GM18909 (cell line): ENCODE results near the gene TFDP1.
"Not testable (repeated sequence)": the region's sequence is repeated elsewhere in the genome, so short reads cannot be mapped to it uniquely, and the experiment has no call there.

Experiments
- ATAC-seq: cut with Tn5 transposase; IDR thresholded peaks from one replicate; pipeline ENCODE4 v1.9.1; 2021; ENCODE audit warnings: mild to moderate bottlenecking; ENCODE audit not compliant: unreplicated experiment, poor library complexity

The TFDP1 gene

DNA sequence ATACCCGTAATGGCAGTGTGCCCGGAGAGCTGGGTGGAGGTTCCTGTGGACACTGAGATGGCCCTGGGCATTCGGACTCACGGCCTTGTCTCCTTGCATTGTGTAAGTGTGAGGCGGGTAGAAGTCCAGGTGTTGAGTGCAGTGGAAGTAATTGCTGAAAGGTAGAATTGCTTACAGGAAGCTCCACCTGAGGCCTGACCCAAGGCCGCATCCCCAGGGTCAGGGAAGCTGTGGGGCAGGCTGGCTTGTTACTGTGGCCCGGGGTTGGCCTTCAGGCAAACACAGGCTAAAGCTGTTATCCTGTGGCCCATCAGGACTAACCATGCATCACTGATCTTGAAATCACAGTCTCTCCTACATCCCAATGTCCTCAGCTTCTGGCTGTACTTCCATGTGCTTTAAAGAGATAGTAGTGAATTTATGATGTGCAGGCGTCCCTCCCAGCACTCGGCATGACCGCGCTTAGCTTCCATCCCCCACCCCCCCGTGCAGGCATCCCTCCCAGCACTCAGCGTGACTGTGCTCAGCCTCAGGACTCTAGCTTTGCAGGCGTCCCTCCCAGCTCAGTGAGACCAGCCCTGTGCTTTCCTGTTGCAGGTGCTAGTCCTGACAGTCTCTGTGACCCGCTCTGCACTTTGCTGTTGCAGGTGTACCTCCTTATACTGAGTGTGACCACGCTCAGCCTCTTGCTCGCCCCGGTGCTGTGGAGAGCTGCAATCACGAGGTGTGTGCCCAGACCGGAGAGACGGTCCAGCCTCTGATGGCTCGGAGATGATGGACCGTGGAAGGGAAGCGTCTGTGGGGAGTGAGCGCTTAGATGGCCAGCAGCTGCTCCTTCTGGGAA lies 35.6 kb upstream of the TFDP1 start:
- no peak for ATAC-seq

DNA sequence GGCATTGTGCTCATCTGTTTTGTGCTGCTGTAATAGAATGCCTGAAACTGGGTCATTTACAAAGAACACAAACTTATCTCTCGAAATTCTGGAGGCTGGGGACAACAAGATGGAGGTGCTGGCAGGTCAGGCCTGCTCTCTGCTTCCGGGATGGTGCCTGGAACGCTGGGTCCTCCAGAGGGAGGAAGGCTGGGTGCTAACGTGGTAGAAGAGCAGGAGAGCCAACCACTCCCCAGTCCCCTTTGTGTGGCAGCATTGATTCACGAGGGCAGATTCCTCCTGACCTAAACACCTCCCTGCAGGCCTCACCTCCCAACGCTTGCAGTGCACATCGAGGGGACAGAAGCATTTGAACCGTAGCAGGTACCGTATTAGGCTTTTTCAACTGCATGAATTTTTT lies 34.1 kb upstream of the TFDP1 start:
- no peak for ATAC-seq

DNA sequence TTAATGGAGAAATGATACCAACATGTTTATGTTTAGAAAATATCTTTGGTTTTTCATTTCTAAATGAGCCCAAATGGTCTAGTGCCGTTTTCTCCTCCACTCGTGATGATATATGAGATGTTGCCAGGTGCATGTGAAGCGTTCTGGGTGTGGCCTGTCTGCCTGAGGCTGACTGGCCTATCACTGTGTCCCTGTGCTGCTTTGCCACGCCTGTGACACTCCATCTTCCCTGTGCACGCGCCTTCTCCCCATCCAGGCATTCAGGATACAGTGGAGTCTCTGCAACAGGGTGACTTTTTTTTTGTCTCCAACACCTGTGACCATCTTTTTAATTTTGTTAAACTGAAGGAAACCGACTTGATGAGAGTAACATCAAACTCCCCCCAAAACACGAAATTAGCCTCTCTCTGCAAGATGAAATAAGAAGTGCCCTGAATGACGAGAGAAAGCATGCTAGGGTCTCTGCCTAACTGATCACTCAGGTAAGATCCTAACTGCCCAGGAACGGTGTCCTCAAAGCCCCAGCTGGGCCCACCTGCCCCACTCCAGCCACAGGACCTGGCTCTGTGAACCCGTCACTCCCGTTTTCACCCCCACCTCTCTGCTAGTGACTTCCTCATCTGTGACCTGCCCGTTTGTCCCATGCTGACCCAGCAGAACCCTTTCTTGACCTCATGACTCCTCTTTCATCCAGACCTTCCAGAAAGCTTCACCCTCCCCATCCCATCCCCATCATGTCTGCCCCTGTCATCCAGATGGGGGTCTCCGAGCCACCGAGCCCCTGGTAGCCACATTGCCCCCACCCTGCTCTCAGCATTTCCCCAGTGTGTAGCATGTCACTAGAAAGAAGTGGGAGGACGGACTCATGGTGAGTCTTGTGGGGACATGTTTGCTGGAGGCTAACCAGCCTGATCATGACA lies 33.2 kb upstream of the TFDP1 start:
- no peak for ATAC-seq

DNA sequence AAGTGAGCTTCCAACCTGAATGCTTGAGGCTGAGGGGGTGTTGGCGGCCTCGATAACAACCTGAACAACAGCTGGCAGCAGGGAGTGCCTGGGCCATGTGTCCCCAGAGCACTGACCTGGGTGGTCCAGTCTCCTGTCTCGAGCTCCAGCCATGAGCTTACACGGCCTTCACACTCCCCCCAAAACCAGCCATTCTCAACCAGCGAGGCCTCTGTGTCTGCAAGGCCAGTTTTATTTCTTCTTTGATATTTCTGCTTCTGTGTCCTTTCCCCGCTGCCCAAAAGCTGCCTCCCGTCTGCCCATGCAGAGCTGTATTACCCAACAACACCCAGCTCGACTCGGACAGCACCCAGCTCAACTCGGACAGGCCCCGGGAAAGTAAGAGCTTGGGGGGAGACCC lies 32.5 kb upstream of the TFDP1 start:
- no peak for ATAC-seq

DNA sequence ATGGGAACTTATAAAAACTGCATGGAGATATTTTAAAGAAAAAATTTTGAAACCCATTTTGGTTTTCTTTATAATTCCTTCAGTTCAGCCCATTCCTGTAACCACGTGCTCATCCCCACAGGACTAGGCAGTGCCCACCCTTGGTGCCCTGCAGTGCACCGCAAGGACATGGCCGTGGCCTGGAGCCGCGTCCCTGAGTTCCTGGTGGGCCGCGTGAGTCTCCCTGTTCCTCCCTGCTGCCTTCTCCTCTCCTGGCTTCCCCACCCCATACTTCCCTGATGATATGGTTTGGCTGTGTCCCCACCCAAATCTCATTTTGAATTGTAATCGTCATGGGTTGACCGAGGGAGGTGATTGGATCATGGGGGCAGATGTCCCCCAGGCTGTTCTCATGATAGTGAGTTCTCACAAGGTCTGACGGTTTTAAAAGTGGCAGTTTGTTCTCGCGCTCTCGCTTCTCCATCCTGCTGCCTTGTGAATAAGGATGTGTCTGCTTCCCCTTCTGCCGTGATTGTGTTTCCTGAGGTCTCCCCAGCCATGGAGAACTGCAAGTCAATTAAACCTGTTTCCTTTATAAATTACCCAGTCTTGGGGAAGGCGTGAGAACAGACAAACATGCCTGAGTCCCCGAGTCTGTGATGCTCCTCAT lies 31.6 kb upstream of the TFDP1 start:
- no peak for ATAC-seq

DNA sequence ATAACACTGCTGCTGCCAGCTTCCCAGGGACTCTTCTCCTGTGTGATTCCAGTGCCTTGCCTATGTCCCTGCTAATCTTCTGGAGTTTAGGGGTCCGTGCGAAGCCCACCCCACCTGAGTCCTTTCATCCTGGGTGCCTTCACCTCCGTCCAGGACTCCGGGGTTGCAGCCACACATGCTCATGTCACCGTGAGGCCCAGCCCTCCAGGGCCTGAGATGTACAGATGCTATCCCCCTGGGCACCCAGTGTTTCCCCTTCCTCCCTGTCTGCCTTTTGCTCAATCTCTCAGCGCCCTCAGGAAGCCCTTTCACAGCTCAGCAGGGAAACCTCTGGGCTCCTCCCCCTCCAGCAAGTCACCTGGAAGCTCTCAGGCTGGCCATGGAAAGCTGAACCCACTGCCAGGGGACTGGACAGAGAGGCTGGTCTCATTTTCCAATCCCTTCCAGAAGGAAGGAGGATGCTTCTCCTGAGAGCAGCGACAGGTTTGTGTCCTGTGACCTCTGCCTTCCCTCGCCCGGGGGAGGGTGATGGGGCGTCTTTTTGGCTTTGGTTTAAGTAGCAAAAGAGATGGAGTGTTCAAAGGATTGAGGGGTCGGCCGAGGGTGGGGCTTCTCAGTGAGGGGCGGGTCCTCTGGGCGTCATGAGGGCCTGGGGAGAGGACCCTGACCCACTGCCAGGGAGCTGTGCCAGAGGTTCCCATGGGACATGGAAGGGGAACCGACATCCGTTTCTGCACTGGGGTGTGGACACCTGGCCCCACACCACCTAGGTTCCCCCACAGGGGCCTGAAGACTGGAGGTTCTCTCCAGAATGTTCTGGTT lies 30.8 kb upstream of the TFDP1 start:
- ATAC-seq: no peak

DNA sequence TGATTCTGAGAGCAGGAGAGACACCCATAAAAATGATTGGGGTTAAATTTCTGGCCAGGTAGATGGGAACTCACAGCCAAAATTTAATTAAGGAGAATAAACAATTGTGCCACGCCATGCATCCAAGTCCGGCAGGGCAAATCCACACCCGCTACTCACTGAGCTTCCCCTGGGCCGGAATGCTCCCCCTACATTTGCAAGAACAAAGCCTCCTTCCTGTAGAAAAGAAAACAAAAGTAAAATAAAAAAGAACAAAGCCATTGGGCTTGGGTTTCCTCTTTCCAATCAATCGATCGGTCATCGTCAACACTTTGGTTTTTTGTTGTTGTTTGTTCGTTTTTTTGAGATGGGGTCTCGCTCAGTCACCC lies 30.2 kb upstream of the TFDP1 start:
- ATAC-seq: no peak

DNA sequence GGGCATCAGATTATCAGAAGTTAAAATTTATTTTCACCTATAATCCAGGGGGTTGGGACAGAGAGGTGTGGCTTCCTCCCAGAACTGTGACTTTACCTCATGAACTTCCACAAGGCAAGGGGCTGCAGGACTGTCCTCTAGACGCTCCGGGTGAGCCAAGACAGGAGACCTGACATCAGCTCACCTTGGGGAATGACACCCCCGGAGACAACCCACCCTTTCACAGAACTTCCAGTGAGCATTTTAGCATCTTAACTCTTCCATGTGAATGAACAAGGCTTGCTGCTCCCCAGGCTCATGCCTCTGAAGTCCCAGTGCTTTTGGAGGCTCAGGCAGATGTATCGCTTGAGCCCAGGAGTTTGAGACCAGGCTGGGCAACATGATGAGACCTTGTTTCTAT lies 29.4 kb upstream of the TFDP1 start:
- no peak for ATAC-seq

DNA sequence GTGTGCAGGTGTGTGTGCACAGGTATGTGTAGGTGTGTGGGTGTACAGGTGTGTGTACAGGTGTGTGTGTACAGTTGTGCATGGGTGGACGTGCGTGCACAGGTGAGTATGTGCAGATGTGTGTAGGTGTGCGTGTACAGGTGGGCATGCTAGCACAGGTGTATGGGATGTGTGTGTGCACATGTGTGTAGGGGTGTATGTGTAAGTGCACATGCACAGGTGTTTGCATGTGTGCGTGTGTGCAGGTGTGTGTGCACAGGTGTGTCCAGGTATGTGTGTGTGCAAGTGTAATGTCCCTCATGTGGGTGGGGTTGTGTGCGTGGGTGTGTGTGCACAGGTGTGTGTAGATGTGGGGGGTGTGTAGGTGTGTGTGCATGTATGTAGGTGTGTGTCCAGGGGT lies 27.5 kb upstream of the TFDP1 start:
- ATAC-seq: no peak

DNA sequence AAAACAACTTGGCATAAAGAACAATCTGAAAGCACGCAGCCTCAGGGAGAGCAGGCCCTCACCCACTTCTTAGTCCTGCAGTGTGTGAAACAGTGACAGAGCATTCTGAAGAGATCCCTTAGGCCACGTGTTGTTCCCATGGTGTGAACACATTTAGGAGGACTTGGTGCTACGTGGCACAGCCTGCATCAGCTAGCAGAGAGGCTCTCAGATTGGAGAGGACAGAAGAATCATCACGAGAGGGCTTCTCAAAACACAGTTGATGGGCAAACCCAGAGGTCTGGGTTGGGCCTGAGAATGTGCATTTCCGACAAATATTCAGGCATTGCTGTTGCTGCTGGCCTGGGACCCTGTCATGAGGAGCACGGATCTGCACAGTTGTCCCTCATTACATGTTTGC lies 26.1 kb upstream of the TFDP1 start:
- ATAC-seq: no peak

DNA sequence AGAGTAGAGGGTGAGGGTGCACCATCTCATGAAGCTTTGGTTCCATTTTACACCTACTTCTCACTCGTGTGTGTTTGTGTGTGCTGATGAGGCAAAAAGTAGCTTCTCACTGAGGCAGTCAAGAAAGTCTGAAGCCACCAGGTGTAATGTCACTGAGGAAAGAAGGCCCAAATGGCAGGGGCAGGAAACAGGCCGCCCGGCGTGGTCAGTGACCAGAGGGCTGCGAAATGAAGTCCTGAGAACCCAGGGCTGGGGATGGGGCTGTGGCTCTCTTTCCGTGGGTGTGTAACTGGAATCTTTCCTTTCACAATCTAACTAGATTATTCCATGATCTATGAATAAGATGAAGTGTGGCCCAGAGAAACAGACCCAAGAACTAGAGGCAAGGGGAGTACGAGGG lies 25.5 kb upstream of the TFDP1 start:
- no peak for ATAC-seq

DNA sequence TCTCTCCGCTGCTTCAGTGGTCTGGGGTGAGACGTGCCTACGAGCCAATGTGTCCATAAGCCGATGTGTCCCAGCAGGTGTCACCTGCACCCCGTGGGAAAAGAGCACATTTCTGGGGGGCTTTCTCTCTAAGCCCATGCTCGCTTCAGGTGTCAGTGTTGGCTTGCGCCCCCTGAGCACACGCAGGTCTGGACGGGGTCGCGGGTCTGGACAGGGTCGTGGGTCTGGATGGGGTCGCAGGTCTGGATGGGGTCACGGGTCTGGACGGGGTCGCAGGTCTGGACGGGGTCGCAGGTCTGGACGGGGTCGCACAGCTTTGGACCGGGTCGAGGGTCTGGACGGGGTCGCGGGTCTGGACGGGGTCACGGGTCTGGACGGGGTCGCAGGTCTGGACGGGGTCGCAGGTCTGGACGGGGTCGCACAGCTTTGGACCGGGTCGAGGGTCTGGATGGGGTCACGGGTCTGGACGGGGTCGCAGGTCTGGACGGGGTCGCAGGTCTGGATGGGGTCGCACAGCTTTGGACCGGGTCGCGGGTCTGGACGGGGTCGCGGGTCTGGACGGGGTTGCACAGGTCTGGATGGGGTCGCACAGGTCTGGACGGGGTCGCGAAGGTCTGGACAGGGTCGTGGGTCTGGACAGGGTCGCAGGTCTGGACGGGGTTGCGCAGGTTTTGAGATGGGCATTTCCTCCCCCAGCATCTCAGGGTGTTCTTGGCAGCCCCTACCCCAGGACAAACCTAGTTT lies 24.5 kb upstream of the TFDP1 start:
- no peak for ATAC-seq

DNA sequence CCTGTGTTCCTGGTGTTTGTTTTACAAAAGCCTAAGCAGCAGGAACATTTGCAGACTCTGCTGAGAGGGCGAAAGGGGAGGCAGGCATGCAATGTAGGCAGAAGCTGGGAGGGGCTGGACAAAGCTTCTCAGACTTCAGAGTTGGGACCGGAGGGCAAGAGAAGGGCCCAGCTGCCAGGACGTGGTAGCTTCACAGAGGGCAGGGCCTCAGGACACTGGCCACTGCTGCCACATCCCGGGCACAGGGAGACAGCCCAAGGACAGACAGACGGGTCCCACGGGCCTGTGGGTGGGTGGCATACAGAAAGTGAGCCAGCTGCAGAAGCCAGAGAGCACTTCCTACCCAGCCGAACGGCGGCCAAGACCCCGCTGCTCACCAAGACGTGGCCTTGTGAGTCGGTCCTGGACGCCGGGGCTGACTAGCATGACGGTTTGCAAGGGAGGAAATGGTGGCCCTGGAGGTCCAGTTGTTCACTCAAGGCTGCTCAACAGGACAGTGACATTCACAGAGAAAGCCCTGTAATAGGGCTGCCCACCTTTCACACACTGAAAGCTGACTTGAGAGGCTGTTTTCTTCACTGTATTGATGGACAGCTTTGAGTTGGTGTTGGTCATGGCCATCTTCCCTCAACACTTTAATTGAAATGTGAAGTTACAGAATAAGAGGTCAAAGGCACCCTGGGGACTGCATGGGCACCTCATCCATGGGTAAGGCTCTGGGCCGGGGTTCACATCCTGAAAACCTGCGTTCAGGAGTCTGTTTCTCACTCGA lies 23.7 kb upstream of the TFDP1 start:
- ATAC-seq: no peak

DNA sequence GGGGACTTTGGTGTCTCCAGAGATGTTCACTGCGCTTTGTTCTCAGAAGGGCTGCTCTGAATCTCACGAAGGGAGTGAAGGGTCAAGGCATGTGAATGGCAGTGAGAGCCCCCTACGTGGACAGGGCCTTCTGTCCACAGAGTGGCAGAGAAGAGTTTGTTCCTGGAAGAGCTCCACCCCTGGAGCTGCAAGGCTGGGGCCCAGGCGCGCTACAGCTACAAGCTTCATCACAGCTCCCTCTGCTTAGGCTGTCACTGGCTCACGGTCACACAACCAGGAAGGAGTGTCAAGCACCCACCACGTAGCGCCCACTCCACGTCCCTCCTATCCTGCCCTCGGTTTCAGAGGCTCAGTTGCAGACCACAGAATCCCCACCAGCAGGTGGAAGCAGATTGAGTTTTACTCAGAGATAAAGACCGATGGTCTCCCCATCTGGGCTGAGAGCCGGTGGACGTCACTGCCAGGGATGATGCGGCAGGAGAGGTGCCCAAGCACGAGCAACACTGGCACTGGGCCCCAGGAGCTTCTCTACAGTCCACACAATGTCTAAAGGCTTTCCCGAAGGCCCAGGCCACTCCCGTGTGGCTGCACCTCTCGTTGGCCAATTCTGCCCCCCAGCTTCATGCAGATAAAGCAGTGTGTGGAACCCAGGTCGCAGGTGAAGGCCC lies 23.0 kb upstream of the TFDP1 start:
- no peak for ATAC-seq

DNA sequence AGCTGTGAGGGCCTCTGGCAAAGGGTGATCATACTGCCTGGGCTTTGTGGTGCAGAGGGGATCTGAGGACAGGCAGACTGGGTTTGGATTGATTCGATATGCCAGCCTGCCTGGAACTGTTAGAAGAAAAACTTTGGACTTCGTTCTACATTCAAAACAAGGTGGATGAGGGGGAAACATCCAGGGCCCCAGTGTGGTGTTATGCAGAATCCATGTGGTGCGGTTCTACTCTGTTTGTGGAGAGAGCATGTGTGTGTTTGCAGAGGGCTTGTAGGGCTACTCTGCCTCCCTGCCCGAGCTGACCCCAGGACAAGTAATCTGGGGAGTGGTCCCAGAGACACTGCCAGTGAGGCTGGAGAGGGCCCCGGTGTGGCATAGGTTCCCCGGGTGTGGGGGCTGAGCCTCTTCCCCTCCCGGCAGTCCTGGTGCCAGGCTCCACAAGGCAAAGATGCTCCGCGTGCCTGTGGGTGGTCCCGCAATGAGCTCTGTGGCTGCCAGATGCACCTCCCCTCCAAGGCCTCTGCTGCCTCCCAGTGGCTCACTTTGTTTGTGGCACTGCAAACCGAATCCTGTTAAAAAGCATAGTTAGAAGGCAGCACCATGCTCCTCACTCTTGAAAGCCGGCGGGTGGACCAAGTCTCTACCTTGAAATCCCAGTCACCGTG lies 22.3 kb upstream of the TFDP1 start:
- no peak for ATAC-seq

DNA sequence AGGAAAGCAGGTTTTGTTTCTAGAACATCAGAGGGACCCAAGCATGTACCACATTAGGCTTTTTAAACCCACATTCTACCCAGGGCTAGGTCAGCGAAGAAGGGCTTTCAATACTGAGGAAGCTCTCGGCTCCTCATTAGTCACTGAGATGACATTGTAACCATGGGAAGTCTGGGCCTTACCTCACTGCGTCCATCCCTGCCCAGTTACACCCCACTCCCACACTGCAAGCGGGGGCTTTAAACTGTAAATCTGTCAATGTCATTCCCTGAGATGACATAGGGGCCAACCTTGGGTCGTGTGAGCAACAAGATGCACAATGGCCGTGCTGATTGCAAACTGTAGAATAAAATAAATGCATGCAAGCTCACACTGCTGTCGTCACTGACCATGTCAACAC lies 21.7 kb upstream of the TFDP1 start:
- no peak for ATAC-seq

DNA sequence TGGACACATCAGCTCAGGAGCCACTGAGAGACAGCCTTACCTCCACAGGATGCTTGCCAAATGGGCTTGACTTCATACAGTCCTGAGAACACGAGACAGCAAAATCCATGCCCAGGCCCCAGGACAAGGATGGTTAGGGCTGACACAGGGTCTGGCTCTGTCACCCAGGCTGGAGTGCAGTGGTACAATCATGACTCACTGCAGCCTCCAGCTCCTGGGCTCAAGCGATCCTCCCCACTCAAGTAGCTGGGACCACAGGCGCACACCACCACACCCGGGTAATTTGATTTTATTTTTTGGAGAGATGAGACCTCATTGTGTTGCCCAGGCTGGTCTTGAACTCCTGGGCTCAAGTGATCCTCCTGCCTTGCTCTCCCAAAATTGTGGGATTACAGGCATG lies 21.0 kb upstream of the TFDP1 start:
- ATAC-seq: not testable (repeated sequence)
